HEK293 (cell line): ENCODE data around the gene PODN.

Experiments
- ATF2 ChIP-seq: fragments of 450-650 bp; formaldehyde crosslinking; IDR thresholded peaks from 2 replicates; pipeline ENCODE4 v1.5.1; 2016; ENCODE audit warnings: missing biosample characterization, missing genetic modification characterization, low read depth
- CTCF ChIP-seq: fragments of 450-650 bp; formaldehyde crosslinking; IDR thresholded peaks from 2 replicates; pipeline ENCODE4 v1.5.1; 2016; ENCODE audit warnings: missing biosample characterization, missing genetic modification characterization
- MEIS1 ChIP-seq: sonication (generic); formaldehyde crosslinking; IDR thresholded peaks from 2 replicates; pipeline ENCODE4 v1.8.1; 2022; ENCODE audit warnings: missing genetic modification reagents, mild to moderate bottlenecking, borderline replicate concordance
- ZNF146 ChIP-seq: fragments of 450-650 bp; formaldehyde crosslinking; IDR thresholded peaks from 2 replicates; pipeline ENCODE4 v1.5.1; 2016; ENCODE audit warnings: missing biosample characterization, missing genetic modification characterization
- ZNF23 ChIP-seq: fragments of 450-650 bp; formaldehyde crosslinking; IDR thresholded peaks from 2 replicates; pipeline ENCODE4 v1.5.1; 2016; ENCODE audit warnings: missing biosample characterization, missing genetic modification characterization, borderline replicate concordance
- ZNF335 ChIP-seq: fragments of 450-650 bp; formaldehyde crosslinking; conservative IDR thresholded peaks from 2 replicates; pipeline ENCODE4 v1.5.1; 2016; ENCODE audit warnings: missing biosample characterization, missing genetic modification characterization
- ZNF350 ChIP-seq: fragments of 450-650 bp; formaldehyde crosslinking; IDR thresholded peaks from 2 replicates; pipeline ENCODE4 v1.5.0; 2017; ENCODE audit warnings: missing biosample characterization, mild to moderate bottlenecking, missing genetic modification characterization
- ZNF449 ChIP-seq: fragments of 450-650 bp; formaldehyde crosslinking; IDR thresholded peaks from 2 replicates; pipeline ENCODE4 v1.5.1; 2017; ENCODE audit warnings: missing biosample characterization, mild to moderate bottlenecking, missing genetic modification characterization, moderate library complexity
- ZNF585B ChIP-seq: fragments of 450-650 bp; formaldehyde crosslinking; IDR thresholded peaks from 2 replicates; pipeline ENCODE4 v1.5.1; 2016; ENCODE audit warnings: missing biosample characterization, missing genetic modification characterization
- ZNF707 ChIP-seq: fragments of 450-650 bp; formaldehyde crosslinking; IDR thresholded peaks from 2 replicates; pipeline ENCODE4 v1.5.1; 2016; ENCODE audit warnings: missing biosample characterization, missing genetic modification characterization
- ZNF837 ChIP-seq: fragments of 450-650 bp; formaldehyde crosslinking; IDR thresholded peaks from 2 replicates; pipeline ENCODE4 v1.5.1; 2016; ENCODE audit warnings: missing biosample characterization, missing genetic modification characterization

GRCh38 chr1:53111073-53111556, 49.1 kb downstream of the PODN start:
- no peak for TF ChIP-seq ATF2 (tag by site-specific recombination)
- TF ChIP-seq ZNF146 (tag by site-specific recombination) = no peak
- no peak for TF ChIP-seq ZNF23 (tag by site-specific recombination)
- no peak for TF ChIP-seq ZNF837 (tag by site-specific recombination)
- no peak for TF ChIP-seq ZNF335 (tag by site-specific recombination)
- TF ChIP-seq ZNF585B (tag by site-specific recombination) = no peak
- TF ChIP-seq CTCF (tag by site-specific recombination) = no peak
- no peak for TF ChIP-seq ZNF449 (tag by site-specific recombination)
- no peak for TF ChIP-seq MEIS1 (CRISPR knock-in tag)
- TF ChIP-seq ZNF707 (tag by site-specific recombination) = no peak
- no peak for TF ChIP-seq ZNF350
